ENCODE data around the gene C6orf89. TPM values are rescaled to one million over a fixed set of nuclear protein-coding genes. Genes with fewer than 3 reads are reported as not detected.

Gene C6orf89
- total RNA-seq, 1 experiment from 2014 or later = 13.2 TPM

- ATAC-seq = no peak
- no peak overlapping the region for H3K4me3 Mint-ChIP-seq
- CTCF ChIA-PET = interaction anchor here (0.6 to 2.1 kb wide), 7 partner anchors 9 to 101 kb away, joined by 3 to 7 read pairs (median 5); partner anchors contain the start of genes C6orf89 and PPIL1
Observed at GRCh38 chr6:36860126-36860525, 25.6 kb upstream of the C6orf89 start.

GRCh38 chr6:36862164-36862847, 23.4 kb upstream of the C6orf89 start:
- Mint-ChIP-seq H3K4me3 (no peak overlapping the region), H3K27ac (peak overlapping the region; percentile 76), H3K9me3 (no peaks in the 10 kb centered on the region), H3K4me1 (peaks cover 49% of the 10 kb centered on the region), H3K36me3 (peaks cover 68% of the 10 kb centered on the region), H3K27me3 (ENCODE audit: low read depth) (no peaks in the 10 kb centered on the region)
- CTCF ChIA-PET = interaction anchor here (1.2 kb wide), 1 partner anchor 11 kb away, joined by 3 read pairs; no protein-coding TSS in a partner anchor
- POLR2A ChIA-PET = no interaction called here
- no peak for DNase-seq (ENCODE audit: low spot score)
- ATAC-seq = no peak
- TF ChIP-seq CTCF (IDR thresholded peaks at IDR 0.05) (no peak), E2F1 (CRISPR knock-in tag; IDR thresholded peaks at IDR 0.05) (no peak), PREB (CRISPR knock-in tag; IDR thresholded peaks at IDR 0.05; ENCODE audit: borderline replicate concordance) (no peak), MYBL2 (CRISPR knock-in tag; IDR thresholded peaks at IDR 0.05) (no peak), ZNF219 (CRISPR knock-in tag; IDR thresholded peaks at IDR 0.05; ENCODE audit: borderline replicate concordance) (no peak), OVOL2 (CRISPR knock-in tag; IDR thresholded peaks at IDR 0.05; ENCODE audit: borderline replicate concordance) (no peak), TCF7 (CRISPR knock-in tag; IDR thresholded peaks at IDR 0.05; ENCODE audit: low read depth) (no peak), TP53 (CRISPR knock-in tag; IDR thresholded peaks at IDR 0.05) (no peak), ARID4B (CRISPR knock-in tag; IDR thresholded peaks at IDR 0.05; ENCODE audit: borderline replicate concordance) (no peak), CBFB (CRISPR knock-in tag; IDR thresholded peaks at IDR 0.05; ENCODE audit: low read depth) (no peak), ZNF138 (CRISPR knock-in tag; conservative IDR thresholded peaks at IDR 0.05) (no peak)
- TF ChIP-seq, protein P1, sequence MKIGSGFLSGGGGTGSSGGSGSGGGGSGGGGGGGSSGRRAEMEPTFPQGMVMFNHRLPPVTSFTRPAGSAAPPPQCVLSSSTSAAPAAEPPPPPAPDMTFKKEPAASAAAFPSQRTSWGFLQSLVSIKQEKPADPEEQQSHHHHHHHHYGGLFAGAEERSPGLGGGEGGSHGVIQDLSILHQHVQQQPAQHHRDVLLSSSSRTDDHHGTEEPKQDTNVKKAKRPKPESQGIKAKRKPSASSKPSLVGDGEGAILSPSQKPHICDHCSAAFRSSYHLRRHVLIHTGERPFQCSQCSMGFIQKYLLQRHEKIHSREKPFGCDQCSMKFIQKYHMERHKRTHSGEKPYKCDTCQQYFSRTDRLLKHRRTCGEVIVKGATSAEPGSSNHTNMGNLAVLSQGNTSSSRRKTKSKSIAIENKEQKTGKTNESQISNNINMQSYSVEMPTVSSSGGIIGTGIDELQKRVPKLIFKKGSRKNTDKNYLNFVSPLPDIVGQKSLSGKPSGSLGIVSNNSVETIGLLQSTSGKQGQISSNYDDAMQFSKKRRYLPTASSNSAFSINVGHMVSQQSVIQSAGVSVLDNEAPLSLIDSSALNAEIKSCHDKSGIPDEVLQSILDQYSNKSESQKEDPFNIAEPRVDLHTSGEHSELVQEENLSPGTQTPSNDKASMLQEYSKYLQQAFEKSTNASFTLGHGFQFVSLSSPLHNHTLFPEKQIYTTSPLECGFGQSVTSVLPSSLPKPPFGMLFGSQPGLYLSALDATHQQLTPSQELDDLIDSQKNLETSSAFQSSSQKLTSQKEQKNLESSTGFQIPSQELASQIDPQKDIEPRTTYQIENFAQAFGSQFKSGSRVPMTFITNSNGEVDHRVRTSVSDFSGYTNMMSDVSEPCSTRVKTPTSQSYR (CRISPR knock-in tag; IDR thresholded peaks at IDR 0.05) = no peak

More at GRCh38 chr6:36860126-36860525, 25.6 kb upstream of the C6orf89 start:
- TF ChIP-seq, protein P2, sequence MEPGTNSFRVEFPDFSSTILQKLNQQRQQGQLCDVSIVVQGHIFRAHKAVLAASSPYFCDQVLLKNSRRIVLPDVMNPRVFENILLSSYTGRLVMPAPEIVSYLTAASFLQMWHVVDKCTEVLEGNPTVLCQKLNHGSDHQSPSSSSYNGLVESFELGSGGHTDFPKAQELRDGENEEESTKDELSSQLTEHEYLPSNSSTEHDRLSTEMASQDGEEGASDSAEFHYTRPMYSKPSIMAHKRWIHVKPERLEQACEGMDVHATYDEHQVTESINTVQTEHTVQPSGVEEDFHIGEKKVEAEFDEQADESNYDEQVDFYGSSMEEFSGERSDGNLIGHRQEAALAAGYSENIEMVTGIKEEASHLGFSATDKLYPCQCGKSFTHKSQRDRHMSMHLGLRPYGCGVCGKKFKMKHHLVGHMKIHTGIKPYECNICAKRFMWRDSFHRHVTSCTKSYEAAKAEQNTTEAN (CRISPR knock-in tag; IDR thresholded peaks at IDR 0.05) = no peak
- TF ChIP-seq ELF4 (CRISPR knock-in tag; IDR thresholded peaks at IDR 0.05; ENCODE audit: low read depth) (no peak), E2F4 (CRISPR knock-in tag; IDR thresholded peaks at IDR 0.05; ENCODE audit: borderline replicate concordance, low read depth) (no peak), CREB1 (CRISPR knock-in tag; IDR thresholded peaks at IDR 0.05) (no peak), NFYB (CRISPR knock-in tag; conservative IDR thresholded peaks at IDR 0.05; ENCODE audit: low read depth) (no peak), IRF2 (CRISPR knock-in tag; IDR thresholded peaks at IDR 0.05; ENCODE audit: borderline replicate concordance, low read depth) (no peak), ETV6 (CRISPR knock-in tag; IDR thresholded peaks at IDR 0.05) (no peak), NR3C1 (CRISPR knock-in tag; conservative IDR thresholded peaks at IDR 0.05; ENCODE audit: low read depth) (no peak), ZNF263 (CRISPR knock-in tag; IDR thresholded peaks at IDR 0.05; ENCODE audit: low read depth) (no peak)
- TF ChIP-seq, protein P3, sequence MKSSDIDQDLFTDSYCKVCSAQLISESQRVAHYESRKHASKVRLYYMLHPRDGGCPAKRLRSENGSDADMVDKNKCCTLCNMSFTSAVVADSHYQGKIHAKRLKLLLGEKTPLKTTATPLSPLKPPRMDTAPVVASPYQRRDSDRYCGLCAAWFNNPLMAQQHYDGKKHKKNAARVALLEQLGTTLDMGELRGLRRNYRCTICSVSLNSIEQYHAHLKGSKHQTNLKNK (CRISPR knock-in tag; IDR thresholded peaks at IDR 0.05) = no peak
- peak overlapping the region; percentile 40 for H3K27ac Mint-ChIP-seq
- no peak for DNase-seq (ENCODE audit: low spot score)
- H3K9me3 Mint-ChIP-seq = no peaks in the 10 kb centered on the region
- no peaks in the 10 kb centered on the region for H3K27me3 Mint-ChIP-seq (ENCODE audit: low read depth)
- peaks cover 75% of the 10 kb centered on the region for H3K36me3 Mint-ChIP-seq
- POLR2A ChIA-PET = no interaction called here
- H3K4me1 Mint-ChIP-seq = peaks cover 39% of the 10 kb centered on the region

All from WTC11 (cell line).